Measurements from ENCODE around the gene GAL3ST1.
"Not testable (repeated sequence)": the region's sequence is repeated elsewhere in the genome, so short reads cannot be mapped to it uniquely, and the experiment has no call there.

The GAL3ST1 gene

GRCh38 chr22:30565341-30565740, 9.1 kb downstream of the GAL3ST1 start:
- no peaks in the 10 kb centered on the region for H3K4me1 ChIP-seq (ENCODE audit: control insufficient read depth, insufficient read depth, low read length)
- no peaks in the 10 kb centered on the region for H3K9me3 ChIP-seq (ENCODE audit: control insufficient read depth in 2 of 2, low read length in 2 of 2)
- no peak overlapping the region for H3K27ac ChIP-seq (ENCODE audit: low read length)
- H3K9ac ChIP-seq (ENCODE audit: low read length in 2 of 2) = no peak overlapping the region
- H3K4me3 ChIP-seq (ENCODE audit: low read length in 2 of 2) = no peak overlapping the region
- peaks cover 0 to 13% of the 10 kb centered on the region in 2 donors for H3K27me3 ChIP-seq (ENCODE audit: control insufficient read depth in 1 of 2, insufficient read depth in 2 of 2, low read length in 2 of 2)
- no peaks in the 10 kb centered on the region for H3K36me3 ChIP-seq (ENCODE audit: control insufficient read depth in 2 of 2, insufficient read depth in 2 of 2, low read length in 2 of 2)

DNA sequence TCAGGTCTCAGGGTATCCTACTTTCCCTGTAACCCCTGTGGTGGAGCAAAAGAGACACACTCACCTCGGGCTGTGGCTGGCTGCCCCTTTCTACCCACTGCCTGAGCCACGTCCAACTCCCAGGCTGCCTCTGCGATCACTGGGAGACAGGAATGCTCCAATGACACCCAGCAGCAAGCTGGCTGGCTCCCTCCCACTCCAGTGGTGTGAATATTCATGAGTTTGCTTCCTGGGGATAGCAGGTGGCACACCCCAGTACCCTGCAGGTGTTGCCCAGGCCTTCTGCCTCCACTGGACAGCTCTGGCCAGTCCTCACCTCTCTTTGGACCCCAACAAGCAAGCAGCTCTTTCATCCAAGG, 9.7 kb downstream of the GAL3ST1 start:
- no peak overlapping the region for H3K27ac ChIP-seq (ENCODE audit: low read length)
- no peaks in the 10 kb centered on the region for H3K36me3 ChIP-seq (ENCODE audit: control insufficient read depth in 2 of 2, insufficient read depth in 2 of 2, low read length in 2 of 2)
- no peaks in the 10 kb centered on the region for H3K4me1 ChIP-seq (ENCODE audit: control insufficient read depth, insufficient read depth, low read length)
- H3K9ac ChIP-seq (ENCODE audit: low read length in 2 of 2) = no peak overlapping the region
- H3K4me3 ChIP-seq (ENCODE audit: low read length in 2 of 2) = no peak overlapping the region
- no peaks in the 10 kb centered on the region for H3K9me3 ChIP-seq (ENCODE audit: control insufficient read depth in 2 of 2, low read length in 2 of 2)
- peaks cover 0 to 10% of the 10 kb centered on the region in 2 donors for H3K27me3 ChIP-seq (ENCODE audit: control insufficient read depth in 1 of 2, insufficient read depth in 2 of 2, low read length in 2 of 2)

GRCh38 chr22:30564045-30564760, 10.3 kb downstream of the GAL3ST1 start:
- H3K27me3 ChIP-seq (ENCODE audit: control insufficient read depth in 1 of 2, insufficient read depth in 2 of 2, low read length in 2 of 2) = peaks cover 0 to 10% of the 10 kb centered on the region in 2 donors
- no peak overlapping the region for H3K9ac ChIP-seq (ENCODE audit: low read length in 2 of 2)
- no peaks in the 10 kb centered on the region for H3K4me1 ChIP-seq (ENCODE audit: control insufficient read depth, insufficient read depth, low read length)
- no peaks in the 10 kb centered on the region for H3K36me3 ChIP-seq (ENCODE audit: control insufficient read depth in 2 of 2, insufficient read depth in 2 of 2, low read length in 2 of 2)
- no peaks in the 10 kb centered on the region for H3K9me3 ChIP-seq (ENCODE audit: control insufficient read depth in 2 of 2, low read length in 2 of 2)
- H3K4me3 ChIP-seq (ENCODE audit: low read length in 2 of 2) = no peak overlapping the region
- H3K27ac ChIP-seq (ENCODE audit: low read length) = no peak overlapping the region

DNA sequence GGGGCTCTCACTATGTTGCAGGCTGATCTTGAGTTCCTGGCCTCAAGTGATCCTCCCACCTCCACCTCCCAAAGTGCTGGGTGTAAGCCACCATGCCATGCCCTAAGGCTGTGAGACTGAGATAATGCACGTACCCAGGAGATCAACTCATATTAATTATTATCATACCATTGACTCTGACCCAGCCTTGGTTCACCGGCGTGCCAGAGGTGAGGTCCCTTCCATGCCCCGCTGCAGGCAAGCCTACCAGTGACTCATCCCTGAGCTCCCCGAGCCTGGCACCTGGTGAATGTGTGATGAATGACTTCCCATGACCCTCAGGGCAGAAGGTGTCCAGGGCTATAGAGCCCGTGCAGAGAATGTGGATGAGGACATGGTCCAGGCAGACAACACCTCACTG, 12.1 kb downstream of the GAL3ST1 start:
- Histone ChIP-seq H3K9me3 (ENCODE audit: control insufficient read depth in 2 of 2, low read length in 2 of 2) (no peaks in the 10 kb centered on the region), H3K36me3 (ENCODE audit: control insufficient read depth in 2 of 2, insufficient read depth in 2 of 2, low read length in 2 of 2) (no peaks in the 10 kb centered on the region), H3K27ac (ENCODE audit: low read length) (no peak overlapping the region), H3K27me3 (ENCODE audit: control insufficient read depth in 1 of 2, insufficient read depth in 2 of 2, low read length in 2 of 2) (peaks cover 0 to 8% of the 10 kb centered on the region in 2 donors), H3K4me3 (ENCODE audit: low read length in 2 of 2) (no peak overlapping the region), H3K4me1 (ENCODE audit: control insufficient read depth, insufficient read depth, low read length) (no peaks in the 10 kb centered on the region), H3K9ac (ENCODE audit: low read length in 2 of 2) (no peak overlapping the region)

DNA sequence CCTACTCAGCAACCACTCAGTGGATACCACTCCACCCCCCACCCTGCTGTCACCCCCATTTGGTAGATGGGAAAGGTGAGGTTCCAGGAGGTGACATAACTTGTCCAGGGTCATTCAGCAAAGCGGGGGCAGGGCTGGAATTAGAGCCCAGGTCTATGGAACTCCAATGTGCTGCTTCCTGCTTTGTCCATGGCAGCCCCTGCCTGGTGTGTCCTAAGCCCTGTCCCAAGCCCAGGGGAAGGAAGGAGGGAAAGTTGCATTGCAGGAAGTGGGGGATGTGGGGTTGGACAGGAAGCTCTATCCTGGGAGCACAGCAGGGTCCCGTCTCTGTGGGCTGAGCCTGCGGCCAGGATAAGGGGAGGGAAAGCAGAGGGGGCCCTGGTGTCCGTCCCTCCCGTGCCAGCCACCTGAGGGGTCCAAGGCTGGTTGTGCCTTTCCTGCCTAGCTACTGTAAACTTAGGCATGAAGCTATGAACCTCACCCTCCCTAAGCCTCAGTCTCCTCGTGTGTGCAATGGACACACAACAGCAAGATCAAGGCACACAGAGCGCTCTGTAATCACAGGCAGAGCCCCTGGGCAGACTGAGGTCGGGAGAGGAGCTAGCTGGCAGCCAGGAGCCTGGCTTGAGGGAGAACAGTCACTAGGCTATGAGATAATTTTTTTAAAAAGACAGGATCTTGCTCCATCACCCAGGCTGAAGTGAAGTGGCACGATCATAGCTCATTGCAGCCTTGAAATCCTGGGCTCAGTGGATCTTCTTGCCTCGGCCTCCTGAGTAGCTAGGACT, 12.9 kb downstream of the GAL3ST1 start:
- H3K4me1 ChIP-seq (ENCODE audit: control insufficient read depth, insufficient read depth, low read length) = no peaks in the 10 kb centered on the region
- H3K9me3 ChIP-seq (ENCODE audit: control insufficient read depth in 2 of 2, low read length in 2 of 2) = no peaks in the 10 kb centered on the region
- no peak overlapping the region for H3K9ac ChIP-seq (ENCODE audit: low read length in 2 of 2)
- H3K27me3 ChIP-seq (ENCODE audit: control insufficient read depth in 1 of 2, insufficient read depth in 2 of 2, low read length in 2 of 2) = peaks cover 0 to 8% of the 10 kb centered on the region in 2 donors
- H3K27ac ChIP-seq (ENCODE audit: low read length) = no peak overlapping the region
- H3K36me3 ChIP-seq (ENCODE audit: control insufficient read depth in 2 of 2, insufficient read depth in 2 of 2, low read length in 2 of 2) = no peaks in the 10 kb centered on the region
- H3K4me3 ChIP-seq (ENCODE audit: low read length in 2 of 2) = no peak overlapping the region

DNA sequence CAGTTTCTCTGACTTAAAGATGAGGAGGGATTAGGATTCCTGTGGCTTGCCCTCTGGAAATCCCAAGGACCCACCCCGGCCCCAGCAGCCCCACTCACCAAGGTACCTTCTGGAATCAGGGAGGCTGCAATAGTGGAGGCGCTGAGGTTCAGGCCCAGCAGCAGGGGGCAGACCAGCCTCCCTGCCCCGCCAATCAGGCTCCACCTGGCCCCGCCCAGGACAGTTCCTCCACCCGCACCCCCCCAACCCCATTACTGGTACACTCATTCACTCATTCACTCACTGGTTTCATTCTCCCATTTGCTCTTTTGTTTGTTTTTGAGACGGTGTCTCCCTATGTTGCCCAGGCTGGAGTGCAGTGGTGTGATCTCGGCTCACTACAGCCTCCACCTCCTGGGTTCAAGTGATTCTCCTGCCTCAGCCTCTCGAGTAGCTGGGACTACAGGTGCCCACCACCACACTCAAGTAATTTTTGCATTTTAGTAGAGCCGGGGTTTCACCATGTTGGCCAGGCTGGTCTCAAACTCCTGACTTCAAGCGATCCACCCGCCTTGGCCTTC, 13.7 kb downstream of the GAL3ST1 start:
- not testable (repeated sequence) for H3K9ac ChIP-seq (ENCODE audit: low read length in 2 of 2); H3K4me3 ChIP-seq (ENCODE audit: low read length in 2 of 2); H3K27ac ChIP-seq (ENCODE audit: low read length); H3K27me3 ChIP-seq (ENCODE audit: control insufficient read depth in 1 of 2, insufficient read depth in 2 of 2, low read length in 2 of 2); H3K36me3 ChIP-seq (ENCODE audit: control insufficient read depth in 2 of 2, insufficient read depth in 2 of 2, low read length in 2 of 2); H3K4me1 ChIP-seq (ENCODE audit: control insufficient read depth, insufficient read depth, low read length); H3K9me3 ChIP-seq (ENCODE audit: control insufficient read depth in 2 of 2, low read length in 2 of 2)

- Histone ChIP-seq H3K27ac (ENCODE audit: low read length) (no peak overlapping the region), H3K4me3 (ENCODE audit: low read length in 2 of 2) (no peak overlapping the region), H3K9me3 (ENCODE audit: control insufficient read depth in 2 of 2, low read length in 2 of 2) (no peaks in the 10 kb centered on the region)
These were observed 14.6 kb downstream of the GAL3ST1 start for GRCh38 chr22:30559889-30560288.

DNA sequence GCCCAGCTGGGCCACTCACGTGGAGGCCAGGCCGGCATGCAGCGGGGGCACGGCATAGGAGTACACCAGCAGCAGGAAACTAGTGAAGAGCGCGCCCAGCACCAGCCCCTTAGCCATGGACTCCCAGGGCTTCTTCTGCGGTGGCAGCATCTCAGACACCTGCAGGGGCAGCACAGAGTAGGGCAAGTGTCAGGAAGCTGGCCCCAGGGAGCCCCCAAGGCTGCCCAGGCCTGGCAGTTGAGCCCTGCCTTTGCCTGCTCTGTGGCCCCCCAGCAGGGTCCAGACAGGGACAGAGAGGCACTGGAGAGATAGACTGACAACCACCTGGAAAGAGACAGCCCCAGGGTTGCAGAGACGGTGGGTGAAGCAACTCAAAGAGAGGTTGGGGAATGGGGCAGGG, 17.2 kb downstream of the GAL3ST1 start:
- H3K9me3 ChIP-seq (ENCODE audit: control insufficient read depth in 2 of 2, low read length in 2 of 2) = no peaks in the 10 kb centered on the region
- H3K27me3 ChIP-seq (ENCODE audit: control insufficient read depth in 1 of 2, insufficient read depth in 2 of 2, low read length in 2 of 2) = peaks cover 0 to 4% of the 10 kb centered on the region in 2 donors
- H3K4me1 ChIP-seq (ENCODE audit: control insufficient read depth, insufficient read depth, low read length) = no peaks in the 10 kb centered on the region
- H3K4me3 ChIP-seq (ENCODE audit: low read length in 2 of 2) = no peak overlapping the region
- no peaks in the 10 kb centered on the region for H3K36me3 ChIP-seq (ENCODE audit: control insufficient read depth in 2 of 2, insufficient read depth in 2 of 2, low read length in 2 of 2)
- H3K27ac ChIP-seq (ENCODE audit: low read length) = no peak overlapping the region
- H3K9ac ChIP-seq (ENCODE audit: low read length in 2 of 2) = no peak overlapping the region

More at GRCh38 chr22:30559889-30560288, 14.6 kb downstream of the GAL3ST1 start:
- Histone ChIP-seq H3K27me3 (ENCODE audit: control insufficient read depth in 1 of 2, insufficient read depth in 2 of 2, low read length in 2 of 2) (peaks cover 0 to 4% of the 10 kb centered on the region in 2 donors), H3K36me3 (ENCODE audit: control insufficient read depth in 2 of 2, insufficient read depth in 2 of 2, low read length in 2 of 2) (no peaks in the 10 kb centered on the region), H3K9ac (ENCODE audit: low read length in 2 of 2) (no peak overlapping the region), H3K4me1 (ENCODE audit: control insufficient read depth, insufficient read depth, low read length) (no peaks in the 10 kb centered on the region)

DNA sequence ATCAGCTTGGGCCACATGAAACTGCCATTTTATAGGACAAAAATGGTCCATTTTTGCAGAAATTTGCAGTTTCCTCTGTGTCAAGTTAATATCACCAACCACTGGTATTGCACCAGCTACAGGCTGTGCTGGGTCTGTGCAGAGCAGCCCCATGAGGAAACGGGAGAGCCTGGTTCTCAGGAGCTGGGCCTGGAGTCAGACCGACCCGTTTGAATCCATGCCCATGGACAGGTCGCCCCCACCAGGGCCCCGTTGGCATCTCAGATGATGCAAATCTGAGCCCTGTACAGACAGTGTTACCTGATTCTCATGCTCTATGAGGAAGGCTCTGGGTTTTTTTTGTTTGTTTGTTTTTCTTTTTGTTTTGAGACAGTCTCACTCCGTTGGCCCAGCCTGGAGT, 18.1 kb downstream of the GAL3ST1 start:
- Histone ChIP-seq H3K9me3 (ENCODE audit: control insufficient read depth in 2 of 2, low read length in 2 of 2) (no peaks in the 10 kb centered on the region), H3K4me1 (ENCODE audit: control insufficient read depth, insufficient read depth, low read length) (no peaks in the 10 kb centered on the region), H3K27me3 (ENCODE audit: control insufficient read depth in 1 of 2, insufficient read depth in 2 of 2, low read length in 2 of 2) (no peaks in the 10 kb centered on the region), H3K36me3 (ENCODE audit: control insufficient read depth in 2 of 2, insufficient read depth in 2 of 2, low read length in 2 of 2) (no peaks in the 10 kb centered on the region), H3K4me3 (ENCODE audit: low read length in 2 of 2) (no peak overlapping the region), H3K27ac (ENCODE audit: low read length) (no peak overlapping the region), H3K9ac (ENCODE audit: low read length in 2 of 2) (no peak overlapping the region)

GRCh38 chr22:30555282-30556210, 18.9 kb downstream of the GAL3ST1 start:
- no peak overlapping the region for H3K27ac ChIP-seq (ENCODE audit: low read length)
- H3K27me3 ChIP-seq (ENCODE audit: control insufficient read depth in 1 of 2, insufficient read depth in 2 of 2, low read length in 2 of 2) = peaks cover 0 to 2% of the 10 kb centered on the region in 2 donors
- H3K9me3 ChIP-seq (ENCODE audit: control insufficient read depth in 2 of 2, low read length in 2 of 2) = no peaks in the 10 kb centered on the region
- no peaks in the 10 kb centered on the region for H3K36me3 ChIP-seq (ENCODE audit: control insufficient read depth in 2 of 2, insufficient read depth in 2 of 2, low read length in 2 of 2)
- H3K4me1 ChIP-seq (ENCODE audit: control insufficient read depth, insufficient read depth, low read length) = no peaks in the 10 kb centered on the region
- H3K4me3 ChIP-seq (ENCODE audit: low read length in 2 of 2) = no peak overlapping the region
- H3K9ac ChIP-seq (ENCODE audit: low read length in 2 of 2) = no peak overlapping the region
